Mesodermal cell (in vitro differentiated cells): Measurements from ENCODE around the gene RASGRF1.

Experiments
- H3K27ac ChIP-seq: 2 replicates; pipeline ENCODE4 v1.7.0; 2013; ENCODE audit warnings: mild to moderate bottlenecking, low read depth, low read length, moderate library complexity; ENCODE audit not compliant: severe bottlenecking
- H3K36me3 ChIP-seq: 2 replicates; pipeline ENCODE4 v1.7.1; 2013; ENCODE audit warnings: mild to moderate bottlenecking, low read length, moderate library complexity; ENCODE audit not compliant: control insufficient read depth, insufficient read depth
- H3K4me1 ChIP-seq: one replicate; pipeline ENCODE4 v1.7.1; 2013; ENCODE audit warnings: mild to moderate bottlenecking, low read length; ENCODE audit not compliant: insufficient read depth, control insufficient read depth, poor library complexity, severe bottlenecking
- H3K4me3 ChIP-seq: 2 replicates; pipeline ENCODE4 v1.7.0; 2013; ENCODE audit warnings: low read length, control low read depth, mild to moderate bottlenecking; ENCODE audit not compliant: insufficient read depth, poor library complexity, severe bottlenecking; ENCODE audit errors: extremely low read depth
- H3K9me3 ChIP-seq: 2 replicates; pipeline ENCODE4 v1.7.1; 2013; ENCODE audit warnings: mild to moderate bottlenecking, low read length, moderate library complexity; ENCODE audit not compliant: control insufficient read depth
- WGBS, 2 experiments: methylation state at CpG; one replicate each; pipeline ENCODE4 v1.1.5; 2013; ENCODE audit warnings: missing lambda C conversion rate in 2 of 2; ENCODE audit not compliant: insufficient coverage in 2 of 2; 5-methylcytosine and 5-hydroxymethylcytosine counted together

RASGRF1 gene

GRCh38 chr15:79066391-79067071 is 24.0 kb downstream of the RASGRF1 start:
- H3K4me3 ChIP-seq: no peak overlapping the region
- no peaks in the 10 kb centered on the region for H3K4me1 ChIP-seq
- no peaks in the 10 kb centered on the region for H3K9me3 ChIP-seq
- H3K36me3 ChIP-seq: no peaks in the 10 kb centered on the region
- 64 to 77% methylated on average over 3 to 6 of the region's 6 CpGs for WGBS, 2 experiments
- no peak overlapping the region for H3K27ac ChIP-seq

- H3K36me3 ChIP-seq: no peaks in the 10 kb centered on the region
- WGBS, 2 experiments: 81 to 82% methylated on average over 7 to 8 of the region's 8 CpGs
- no peaks in the 10 kb centered on the region for H3K4me1 ChIP-seq
- no peak overlapping the region for H3K4me3 ChIP-seq
- H3K9me3 ChIP-seq: no peaks in the 10 kb centered on the region
- H3K27ac ChIP-seq: no peak overlapping the region
These were observed 24.7 kb downstream of the RASGRF1 start for GRCh38 chr15:79065706-79066376.

- H3K4me3 ChIP-seq: no peak overlapping the region
- H3K9me3 ChIP-seq: no peaks in the 10 kb centered on the region
- H3K4me1 ChIP-seq: no peaks in the 10 kb centered on the region
- H3K36me3 ChIP-seq: no peaks in the 10 kb centered on the region
- WGBS, 2 experiments: 58 to 77% methylated on average over 2 to 5 of the region's 5 CpGs
- H3K27ac ChIP-seq: no peak overlapping the region
These were observed 25.2 kb downstream of the RASGRF1 start for GRCh38 chr15:79065361-79065705.

GRCh38 chr15:79064496-79064895 is 26.1 kb downstream of the RASGRF1 start:
- H3K27ac ChIP-seq: no peak overlapping the region
- H3K4me1 ChIP-seq: no peaks in the 10 kb centered on the region

GRCh38 chr15:79060175-79060574 is 30.4 kb downstream of the RASGRF1 start:
- H3K4me3 ChIP-seq: no peak overlapping the region
- no peaks in the 10 kb centered on the region for H3K4me1 ChIP-seq
- H3K9me3 ChIP-seq: no peaks in the 10 kb centered on the region
- H3K36me3 ChIP-seq: no peaks in the 10 kb centered on the region
- WGBS, 2 experiments: 100% methylated on average over 1 of the region's 4 CpGs
- H3K27ac ChIP-seq: no peak overlapping the region

More at GRCh38 chr15:79064496-79064895, 26.1 kb downstream of the RASGRF1 start:
- Histone ChIP-seq H3K9me3 (no peaks in the 10 kb centered on the region), H3K36me3 (no peaks in the 10 kb centered on the region), H3K4me3 (no peak overlapping the region)
- 91 to 94% methylated on average over 2 of the region's 6 CpGs for WGBS, 2 experiments

GRCh38 chr15:79059081-79059572 is 31.5 kb downstream of the RASGRF1 start:
- Histone ChIP-seq H3K9me3 (no peaks in the 10 kb centered on the region), H3K4me1 (no peaks in the 10 kb centered on the region), H3K4me3 (no peak overlapping the region), H3K27ac (no peak overlapping the region), H3K36me3 (no peaks in the 10 kb centered on the region)
- WGBS, 2 experiments: 11% methylated on average over 1 of the region's 1 CpG; no CpG with 5 or more reads in 1 of the 2 experiments

- Histone ChIP-seq H3K4me1 (no peaks in the 10 kb centered on the region), H3K4me3 (no peak overlapping the region), H3K36me3 (no peaks in the 10 kb centered on the region), H3K27ac (no peak overlapping the region), H3K9me3 (no peaks in the 10 kb centered on the region)
- 80 to 98% methylated on average over 1 to 7 of the region's 15 CpGs for WGBS, 2 experiments
These were observed 32.2 kb downstream of the RASGRF1 start for GRCh38 chr15:79058260-79058850.

GRCh38 chr15:79057050-79057449 is 33.5 kb downstream of the RASGRF1 start:
- Histone ChIP-seq H3K36me3 (no peaks in the 10 kb centered on the region), H3K27ac (no peak overlapping the region), H3K4me1 (no peaks in the 10 kb centered on the region), H3K9me3 (no peaks in the 10 kb centered on the region), H3K4me3 (no peak overlapping the region)
- 88 to 89% methylated on average over 4 to 6 of the region's 6 CpGs for WGBS, 2 experiments

GRCh38 chr15:79054350-79054749 is 36.2 kb downstream of the RASGRF1 start:
- Histone ChIP-seq H3K9me3 (no peaks in the 10 kb centered on the region), H3K36me3 (no peaks in the 10 kb centered on the region), H3K4me3 (no peak overlapping the region), H3K27ac (no peak overlapping the region), H3K4me1 (no peaks in the 10 kb centered on the region)
- 60% methylated on average over 1 of the region's 3 CpGs; no CpG with 5 or more reads in 1 of the 2 experiments for WGBS, 2 experiments

- H3K4me1 ChIP-seq: no peaks in the 10 kb centered on the region
- no peaks in the 10 kb centered on the region for H3K36me3 ChIP-seq
- H3K9me3 ChIP-seq: no peaks in the 10 kb centered on the region
- H3K4me3 ChIP-seq: no peak overlapping the region
- H3K27ac ChIP-seq: no peak overlapping the region
- 92 to 100% methylated on average over 2 of the region's 2 CpGs for WGBS, 2 experiments
These were observed 36.7 kb downstream of the RASGRF1 start for GRCh38 chr15:79053894-79054293.
